Liver (tissue), 9 donors: ENCODE data around the gene STX10. TPM values are rescaled to one million over a fixed set of nuclear protein-coding genes. Genes with fewer than 3 reads are reported as not detected.
A peak's percentile ranks its signal among the peaks of the same experiment; 100 is the strongest.

ENCODE experiments used
- DNase-seq: peaks from one replicate; pipeline ENCODE4 v3.0.0-alpha.2; 2017; ENCODE audit warnings: low spot score
- H3K27ac ChIP-seq, 2 donors: one replicate each; pipeline ENCODE4 v1.7.0; 2013; ENCODE audit warnings: inconsistent platforms in 2 of 2, low read length in 2 of 2, control low read depth in 1 of 2, low read depth in 1 of 2, mild to moderate bottlenecking in 1 of 2
- H3K27me3 ChIP-seq, 4 donors: one replicate each; pipeline versions ENCODE4 v1.6.1 to v1.7.0; 2013; ENCODE audit warnings: low read length in 3 of 4, inconsistent platforms in 1 of 4, mild to moderate bottlenecking in 1 of 4, moderate library complexity in 1 of 4; ENCODE audit not compliant: control insufficient read depth in 4 of 4, insufficient read depth in 4 of 4
- H3K36me3 ChIP-seq, 4 donors: one replicate each; pipeline versions ENCODE4 v1.6.1 to v1.7.0; 2013; ENCODE audit warnings: low read length in 3 of 4, mild to moderate bottlenecking in 3 of 4, low read depth in 1 of 4, moderate library complexity in 1 of 4; ENCODE audit not compliant: control insufficient read depth in 4 of 4, insufficient read depth in 3 of 4
- H3K4me1 ChIP-seq, 4 donors: one replicate each; pipeline versions ENCODE4 v1.6.1 to v1.7.0; 2013; ENCODE audit warnings: low read length in 3 of 4, mild to moderate bottlenecking in 3 of 4, moderate library complexity in 1 of 4; ENCODE audit not compliant: control insufficient read depth in 4 of 4, insufficient read depth in 4 of 4
- H3K4me3 ChIP-seq, 3 donors: one replicate each; pipeline versions ENCODE4 v1.6.1 to v1.7.0; 2013; ENCODE audit warnings: low read length in 3 of 3, control low read depth in 1 of 3, low read depth in 1 of 3, mild to moderate bottlenecking in 1 of 3
- H3K9ac ChIP-seq, 2 donors: one replicate each; pipeline ENCODE4 v1.7.0; 2013; ENCODE audit warnings: low read length in 2 of 2, mild to moderate bottlenecking in 2 of 2, moderate library complexity in 2 of 2, control low read depth in 1 of 2, low read depth in 1 of 2
- H3K9me3 ChIP-seq, 4 donors: one replicate each; pipeline versions ENCODE4 v1.6.1 to v1.7.0; 2013; ENCODE audit warnings: low read length in 3 of 4; ENCODE audit not compliant: control insufficient read depth in 4 of 4
- ATF3 ChIP-seq: IDR thresholded peaks from 2 replicates; pipeline ENCODE4 v1.6.1; 2016; ENCODE audit warnings: antibody characterized with exemption
- CTCF ChIP-seq: fragments of 150-350 bp; IDR thresholded peaks from 2 replicates; pipeline ENCODE4 v1.5.1; 2017; ENCODE audit warnings: improper control_type of control experiment, low read depth, low read length; ENCODE audit not compliant: missing input control
- FOXA2 ChIP-seq: IDR thresholded peaks from 2 replicates; pipeline ENCODE4 v1.6.1; 2016; ENCODE audit warnings: antibody characterized with exemption
- HNF4A ChIP-seq, 2 donors: conservative IDR thresholded peaks; 2 replicates each; pipeline ENCODE4 v1.6.1; 2016; ENCODE audit warnings: antibody characterized with exemption in 2 of 2, mild to moderate bottlenecking in 2 of 2
- REST ChIP-seq: IDR thresholded peaks from 2 replicates; pipeline ENCODE4 v1.6.1; 2016; ENCODE audit warnings: antibody characterized with exemption, mild to moderate bottlenecking
- RXRA ChIP-seq, 2 donors: IDR thresholded peaks; 2 replicates each; pipeline ENCODE4 v1.6.1; 2017 to 2018; ENCODE audit warnings: antibody characterized with exemption in 2 of 2, mild to moderate bottlenecking in 1 of 2
- SP1 ChIP-seq: IDR thresholded peaks from 2 replicates; pipeline ENCODE4 v1.6.1; 2018; ENCODE audit warnings: antibody characterized with exemption, mild to moderate bottlenecking
- ZBTB33 ChIP-seq: IDR thresholded peaks from 2 replicates; pipeline ENCODE4 v1.6.1; 2016; ENCODE audit warnings: antibody characterized with exemption
- WGBS: extraction: QIAGEN DNeasy Blood & Tissue Kit; methylation state at CpG from one replicate; pipeline ENCODE4 v1.1.7; 2013; 5-methylcytosine and 5-hydroxymethylcytosine counted together
- polyA plus RNA-seq, 2 donors: library from polyadenylated mRNA; stranded (reverse) in 1 of 2; unstranded in 1 of 2; fragments of 200-250 nt in 1 of 2; fragments of >200 nt in 1 of 2; fragmentation: Nextera tagmentation in 1 of 2; extraction: Ambion mirVana in 1 of 2; gene quantifications; one replicate each; pipeline versions ENCODE4 v1.2.1 to v1.2.3, GENCODE V29; 2013 to 2015
- total RNA-seq, 2 donors: library from RNA; depleted of rRNA; stranded (reverse); fragments of >200 nt; gene quantifications; one replicate each; pipeline ENCODE4 v1.2.3, GENCODE V29; 2014
- donor health status: healthy.
- donor health status: healthy.
- donor health status: healthy.
- donor health status: healthy.
- donor health status: healthy.

The STX10 gene
- total and polyA plus RNA-seq, 4 donors, result 15.7 to 32.7 (median 21.2) TPM

GRCh38 chr19:13119627-13120026 lies 30.5 kb downstream of the STX10 start:
- Histone ChIP-seq H3K4me3 (no peak overlapping the region), H3K9me3 (no peaks in the 10 kb centered on the region), H3K27me3 (no peaks in the 10 kb centered on the region), H3K4me1 (peaks cover 12 to 42% (median 31%) of the 10 kb centered on the region in 4 donors), H3K9ac (no peak overlapping the region), H3K36me3 (peaks cover 0 to 2% (median 0%) of the 10 kb centered on the region in 4 donors), H3K27ac (peak overlapping the region in 1 of 2 donors; percentile 10)
- TF ChIP-seq HNF4A (conservative IDR thresholded peaks at IDR 0.05) (no peak), ZBTB33 (no peak), ATF3 (no peak), RXRA (IDR thresholded peaks at IDR 0.05) (no peak), SP1 (no peak), FOXA2 (no peak), CTCF (no peak)
- no peak for DNase-seq
- WGBS, result 82% methylated on average over 8 of the region's 8 CpGs

GRCh38 chr19:13118424-13119193 lies 31.6 kb downstream of the STX10 start:
- Histone ChIP-seq H3K9ac (peak overlapping the region in 1 of 2 donors; percentile 1), H3K36me3 (peaks cover 0 to 2% (median 0%) of the 10 kb centered on the region in 4 donors), H3K4me3 (peak overlapping the region; percentile 76 to 93 (median 87)), H3K4me1 (peaks cover 12 to 42% (median 31%) of the 10 kb centered on the region in 4 donors), H3K27me3 (no peaks in the 10 kb centered on the region), H3K27ac (peak overlapping the region in 1 of 2 donors; percentile 51), H3K9me3 (no peaks in the 10 kb centered on the region)
- TF ChIP-seq RXRA (IDR thresholded peaks at IDR 0.05) (no peak), REST (no peak)
- DNase-seq, result peak; percentile 68
- under 1% methylated on average over 57 of the region's 57 CpGs for WGBS
